ENCODE data around the gene DCHS1.
"Not testable (repeated sequence)": the region's sequence is repeated elsewhere in the genome, so short reads cannot be mapped to it uniquely, and the experiment has no call there.

Gene DCHS1, protein sequence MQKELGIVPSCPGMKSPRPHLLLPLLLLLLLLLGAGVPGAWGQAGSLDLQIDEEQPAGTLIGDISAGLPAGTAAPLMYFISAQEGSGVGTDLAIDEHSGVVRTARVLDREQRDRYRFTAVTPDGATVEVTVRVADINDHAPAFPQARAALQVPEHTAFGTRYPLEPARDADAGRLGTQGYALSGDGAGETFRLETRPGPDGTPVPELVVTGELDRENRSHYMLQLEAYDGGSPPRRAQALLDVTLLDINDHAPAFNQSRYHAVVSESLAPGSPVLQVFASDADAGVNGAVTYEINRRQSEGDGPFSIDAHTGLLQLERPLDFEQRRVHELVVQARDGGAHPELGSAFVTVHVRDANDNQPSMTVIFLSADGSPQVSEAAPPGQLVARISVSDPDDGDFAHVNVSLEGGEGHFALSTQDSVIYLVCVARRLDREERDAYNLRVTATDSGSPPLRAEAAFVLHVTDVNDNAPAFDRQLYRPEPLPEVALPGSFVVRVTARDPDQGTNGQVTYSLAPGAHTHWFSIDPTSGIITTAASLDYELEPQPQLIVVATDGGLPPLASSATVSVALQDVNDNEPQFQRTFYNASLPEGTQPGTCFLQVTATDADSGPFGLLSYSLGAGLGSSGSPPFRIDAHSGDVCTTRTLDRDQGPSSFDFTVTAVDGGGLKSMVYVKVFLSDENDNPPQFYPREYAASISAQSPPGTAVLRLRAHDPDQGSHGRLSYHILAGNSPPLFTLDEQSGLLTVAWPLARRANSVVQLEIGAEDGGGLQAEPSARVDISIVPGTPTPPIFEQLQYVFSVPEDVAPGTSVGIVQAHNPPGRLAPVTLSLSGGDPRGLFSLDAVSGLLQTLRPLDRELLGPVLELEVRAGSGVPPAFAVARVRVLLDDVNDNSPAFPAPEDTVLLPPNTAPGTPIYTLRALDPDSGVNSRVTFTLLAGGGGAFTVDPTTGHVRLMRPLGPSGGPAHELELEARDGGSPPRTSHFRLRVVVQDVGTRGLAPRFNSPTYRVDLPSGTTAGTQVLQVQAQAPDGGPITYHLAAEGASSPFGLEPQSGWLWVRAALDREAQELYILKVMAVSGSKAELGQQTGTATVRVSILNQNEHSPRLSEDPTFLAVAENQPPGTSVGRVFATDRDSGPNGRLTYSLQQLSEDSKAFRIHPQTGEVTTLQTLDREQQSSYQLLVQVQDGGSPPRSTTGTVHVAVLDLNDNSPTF (N-terminal part only)

DNA sequence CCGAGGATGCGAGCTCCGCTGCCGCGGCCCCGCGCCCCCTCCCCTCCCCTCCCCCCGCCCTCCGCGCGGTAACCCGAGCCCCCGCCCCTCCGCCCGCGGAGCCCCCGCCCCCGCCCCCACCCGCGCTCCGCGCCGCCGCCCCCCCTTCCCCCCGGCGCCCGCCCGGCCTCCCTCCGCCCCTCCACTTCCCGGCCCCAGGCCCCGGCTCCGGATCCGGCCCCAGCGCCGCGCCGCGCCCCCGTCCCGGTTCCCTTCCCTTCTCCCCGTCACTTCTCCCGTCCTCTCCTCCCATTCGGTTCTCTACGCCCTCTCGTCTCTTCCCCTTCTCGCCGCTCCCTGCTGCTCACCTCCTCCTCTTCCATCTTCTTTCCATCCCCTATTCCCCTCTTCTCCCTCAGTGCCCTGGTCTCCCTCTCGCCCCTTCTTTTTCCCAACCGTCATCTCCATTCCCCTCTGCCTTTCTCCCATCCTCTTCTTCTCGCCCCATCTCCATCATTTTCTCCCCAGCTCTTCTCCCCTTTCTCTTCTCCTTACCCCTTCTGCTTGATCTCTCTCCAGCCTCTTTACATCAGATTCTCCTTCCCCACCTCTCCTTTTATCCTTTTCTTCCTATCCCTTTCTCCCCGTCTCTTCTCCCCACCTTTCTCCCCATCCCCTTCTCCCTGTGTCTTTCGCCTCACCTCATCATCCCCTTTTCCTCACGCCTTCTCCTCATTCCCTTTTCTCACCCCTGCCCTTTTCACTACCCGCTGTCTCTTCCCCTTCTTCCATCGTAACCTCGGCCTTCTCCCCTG, at the start of gene DCHS1:
DCHS1 (minus strand) TSS at position 20 of the 794 bp plus-strand sequence. CDS start 14,196 bp downstream, outside the sequence.
- DNase-seq = no peak

DNA sequence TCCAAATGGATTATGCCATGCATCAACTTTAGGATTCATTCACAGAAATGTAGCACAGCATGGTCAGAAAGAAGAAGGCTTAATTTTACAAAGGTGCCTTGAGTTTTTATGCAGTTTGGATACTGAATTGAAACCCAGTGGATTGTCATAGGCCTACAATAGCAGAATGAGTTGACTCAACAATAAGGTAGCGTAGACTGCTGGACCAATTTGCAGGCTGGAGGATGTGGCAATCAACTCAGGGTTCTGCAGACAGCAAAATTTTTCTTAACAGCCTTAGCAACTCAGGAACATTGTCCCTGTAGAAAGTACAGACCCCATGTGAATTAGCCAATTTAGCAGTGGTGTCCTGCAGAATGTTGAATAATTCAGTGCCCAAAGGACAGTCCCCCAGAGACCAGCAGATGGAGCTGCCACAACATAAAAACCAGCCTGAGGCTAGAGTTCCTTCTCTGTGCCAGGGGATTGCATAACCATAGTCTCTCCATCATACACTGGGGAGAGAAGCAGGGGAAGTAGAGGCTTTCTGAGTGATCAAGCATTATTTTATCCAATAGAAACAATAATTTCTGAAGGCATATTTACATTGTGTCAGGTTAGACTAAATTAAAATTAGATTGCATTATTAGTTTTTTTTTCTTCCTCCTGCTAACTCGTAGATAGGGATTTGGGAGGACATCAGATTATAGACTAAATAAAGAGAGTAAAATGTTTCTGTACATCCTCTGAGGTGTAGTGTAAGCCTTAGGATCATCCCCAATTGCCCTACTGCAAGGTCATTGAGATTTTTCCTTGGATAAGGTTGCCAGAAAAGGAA, 47.8 kb upstream of the DCHS1 start:
- peak; percentile 21 for DNase-seq

DNA sequence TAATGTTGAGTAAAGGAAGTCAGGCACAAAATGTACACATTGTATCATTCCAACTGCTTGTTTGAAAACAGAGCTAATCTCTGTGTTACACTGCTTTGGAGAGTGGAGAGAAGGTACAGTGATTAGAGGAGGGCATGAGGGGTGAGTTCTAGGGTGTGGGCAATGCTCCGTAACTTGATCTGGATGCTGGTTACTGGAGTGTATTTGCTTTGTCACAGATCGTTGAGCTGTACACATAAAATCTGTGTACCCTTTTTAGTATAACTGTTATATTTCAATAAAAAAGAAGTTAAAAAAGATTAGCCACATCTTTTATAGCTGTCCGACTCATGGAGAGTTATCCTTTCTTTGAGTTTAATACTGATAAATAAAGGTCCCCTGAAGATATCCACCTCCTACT, 46.3 kb upstream of the DCHS1 start:
- not testable (repeated sequence) for DNase-seq

- no peak for DNase-seq
Observed at GRCh38 chr11:6695377-6695776, 39.8 kb upstream of the DCHS1 start.

DNA sequence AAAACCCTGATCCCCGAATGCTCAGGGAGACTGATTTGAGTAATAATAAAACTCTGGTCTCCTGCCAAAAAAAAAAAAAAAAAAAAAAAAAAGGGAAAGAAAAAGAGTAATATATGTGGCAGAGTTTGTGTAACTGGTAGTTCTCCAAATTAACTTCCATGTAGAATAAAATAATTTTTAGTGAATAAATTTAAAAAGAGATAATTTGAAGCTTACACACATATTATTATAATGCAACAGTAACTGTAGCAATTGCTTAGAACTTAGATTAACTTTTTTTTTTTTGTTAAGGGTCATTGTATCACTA, 38.6 kb upstream of the DCHS1 start:
- no peak for DNase-seq

- peak; percentile 55 for DNase-seq
Observed at GRCh38 chr11:6693342-6694228, 38.0 kb upstream of the DCHS1 start.

GRCh38 chr11:6692128-6692527, 36.5 kb upstream of the DCHS1 start:
- no peak for DNase-seq

DNA sequence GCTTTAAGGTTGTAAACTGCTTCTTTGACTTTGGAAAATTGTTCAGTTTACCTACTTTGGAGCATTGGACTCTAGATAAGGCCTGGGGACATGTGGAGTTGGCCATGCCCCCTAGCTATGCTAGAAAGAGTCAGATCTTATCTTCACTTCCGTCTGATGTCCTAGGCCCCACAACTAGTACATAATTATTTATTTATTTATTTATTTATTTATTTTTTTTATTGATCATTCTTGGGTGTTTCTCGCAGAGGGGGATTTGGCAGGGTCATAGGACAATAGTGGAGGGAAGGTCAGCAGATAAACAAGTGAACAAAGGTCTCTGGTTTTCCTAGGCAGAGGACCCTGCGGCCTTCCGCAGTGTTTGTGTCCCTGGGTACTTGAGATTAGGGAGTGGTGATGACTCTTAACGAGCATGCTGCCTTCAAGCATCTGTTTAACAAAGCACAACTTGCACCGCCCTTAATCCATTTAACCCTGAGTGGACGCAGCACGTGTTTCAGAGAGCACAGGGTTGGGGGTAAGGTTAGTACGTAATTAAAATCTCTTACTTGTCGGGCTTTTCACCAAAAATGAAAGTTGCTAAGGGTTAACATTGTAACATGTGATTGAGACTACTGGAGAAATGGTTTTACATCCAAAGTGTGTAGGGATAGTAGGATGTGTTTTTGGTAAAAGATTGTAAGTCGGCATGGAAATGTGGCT, 35.0 kb upstream of the DCHS1 start:
- DNase-seq = not testable (repeated sequence)

DNA sequence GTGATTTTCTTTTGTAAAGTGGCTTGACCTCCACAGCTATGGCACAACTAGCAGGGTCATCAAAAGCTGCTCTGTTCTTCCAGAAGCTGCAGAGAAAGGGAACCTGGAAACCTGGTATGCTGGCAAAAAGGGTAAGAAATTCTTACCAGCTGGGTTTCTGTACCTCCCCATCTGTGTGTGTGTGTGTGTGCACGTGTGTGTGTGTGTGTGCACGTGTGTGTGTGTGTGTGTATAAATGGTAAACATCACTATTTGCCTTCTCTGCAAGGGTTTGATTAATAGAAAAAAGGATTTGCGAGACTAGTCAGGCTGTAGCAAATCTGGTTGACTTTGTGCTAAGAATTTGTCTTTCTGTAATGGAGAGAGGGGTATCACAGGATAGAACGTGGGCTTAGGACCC, 32.3 kb upstream of the DCHS1 start:
- no peak for DNase-seq

DNA sequence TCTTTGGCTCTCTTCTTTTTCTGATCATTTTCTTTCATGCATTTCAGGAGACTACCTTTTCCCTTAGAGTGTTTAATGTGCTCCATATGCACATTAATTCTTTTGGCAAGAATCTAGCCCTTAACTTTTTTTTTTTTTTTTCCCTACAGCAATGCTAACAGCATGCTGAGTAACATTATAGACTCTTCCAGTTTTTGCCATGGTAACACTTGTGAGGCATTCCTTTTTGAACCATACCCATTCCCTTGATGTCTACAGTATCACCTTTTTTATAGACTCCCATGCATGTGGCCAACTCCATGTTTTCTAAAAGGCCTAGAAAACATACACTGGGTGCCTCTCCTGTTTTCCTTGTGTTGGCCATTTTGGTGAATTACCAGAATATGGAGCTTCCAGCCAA, 30.4 kb upstream of the DCHS1 start:
- no peak for DNase-seq

GRCh38 chr11:6684068-6684467, 28.5 kb upstream of the DCHS1 start:
- not testable (repeated sequence) for DNase-seq

- peak; percentile 99 for DNase-seq
Observed at GRCh38 chr11:6682936-6683861, 27.6 kb upstream of the DCHS1 start, which contains the start of gene MRPL17. MRPL17 (minus strand) TSS chr11:6683340; CDS start chr11:6683296, 44 bp downstream.

DNA sequence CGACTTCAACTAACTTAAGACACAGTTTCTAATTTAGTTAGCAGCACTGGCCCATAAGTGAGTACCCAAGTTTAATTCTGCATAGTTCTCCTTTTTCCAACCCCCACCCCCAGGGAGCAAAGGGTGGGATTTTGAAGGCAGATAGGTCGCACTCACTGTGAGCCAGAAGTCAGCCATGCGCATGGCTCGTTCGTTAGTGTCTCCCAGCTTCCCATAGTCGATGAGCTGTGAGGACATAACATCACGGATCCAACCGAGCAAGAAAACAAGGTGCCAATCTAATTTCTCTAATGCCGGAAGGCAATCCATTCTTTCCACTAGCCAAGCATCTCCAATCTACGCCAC, 27.0 kb upstream of the DCHS1 start:
- DNase-seq = no peak

- DNase-seq = no peak
Observed at GRCh38 chr11:6681949-6682348, 26.3 kb upstream of the DCHS1 start.

DNA sequence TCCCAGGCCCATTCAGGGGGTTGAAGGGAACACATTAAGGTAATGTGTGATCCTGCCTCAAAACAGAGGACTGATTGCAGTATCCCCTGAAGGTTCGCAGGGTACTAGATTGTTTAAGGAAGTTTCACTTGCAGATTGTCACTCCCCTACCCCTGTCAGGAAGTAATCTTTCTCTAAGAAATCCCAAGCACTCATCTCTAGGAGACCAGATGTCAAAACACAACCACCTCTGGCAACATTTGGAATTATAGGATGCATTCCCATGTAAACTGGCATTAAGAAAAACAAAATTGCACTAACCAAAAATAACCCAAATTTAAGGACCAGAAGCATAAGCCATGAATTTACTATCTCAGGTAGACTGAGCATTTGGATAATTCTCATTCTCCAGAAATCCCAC, 25.9 kb upstream of the DCHS1 start:
- DNase-seq = no peak

DNA sequence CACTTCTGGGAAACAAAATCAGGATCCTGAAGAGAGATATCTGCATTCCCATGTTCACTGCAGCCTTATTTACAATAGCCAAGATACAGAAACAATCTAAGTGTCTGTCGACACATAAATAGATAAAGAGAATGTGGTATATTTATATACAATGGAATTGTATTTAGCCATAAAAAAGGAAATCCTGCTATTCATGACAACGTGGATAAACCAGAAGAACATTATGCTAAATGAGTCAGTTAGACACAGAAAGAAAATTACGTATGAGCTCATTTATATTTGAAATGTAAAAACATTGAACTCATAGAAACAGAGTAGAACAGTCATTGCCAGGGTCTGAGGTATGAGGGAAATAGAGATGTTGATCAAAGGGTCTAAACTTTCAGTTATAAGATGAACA, 21.4 kb upstream of the DCHS1 start:
- no peak for DNase-seq

GRCh38 chr11:6674862-6675261, 19.3 kb upstream of the DCHS1 start:
- no peak for DNase-seq

- no peak for DNase-seq
Observed at GRCh38 chr11:6674219-6674597, 18.6 kb upstream of the DCHS1 start.

Measured in activated naive CD4-positive, alpha-beta T cell treated with Interleukin-2 at 50 U/mL for 16 hours (primary cell).